GM12878 (cell line): Measurements from ENCODE around the gene KCTD12.

ENCODE experiments used
- ATF2 ChIP-seq: IDR thresholded peaks from 2 replicates; pipeline ENCODE4 v1.6.1; 2012; ENCODE audit warnings: low read length, inconsistent platforms
- CTCF ChIP-seq, 3 experiments: IDR thresholded peaks in 2 of 3; conservative IDR thresholded peaks in 1 of 3; 2 replicates each; pipeline ENCODE4 v1.5.1; 2011; ENCODE audit warnings: low read depth in 3 of 3, low read length in 3 of 3, mild to moderate bottlenecking in 3 of 3, control low read depth in 2 of 3, moderate library complexity in 2 of 3, inconsistent platforms in 1 of 3, mixed read lengths in 1 of 3; ENCODE audit not compliant: control insufficient read depth in 2 of 3, insufficient read depth in 1 of 3; ENCODE audit errors: extremely low read depth in 1 of 3
- IRF3 ChIP-seq: fragments of 450-650 bp; IDR thresholded peaks from 2 replicates; pipeline ENCODE4 v1.6.1; 2014; ENCODE audit warnings: mild to moderate bottlenecking
- KDM1A ChIP-seq: fragments of 200-600 bp; sonication (generic); IDR thresholded peaks from 2 replicates; pipeline ENCODE4 v1.6.1; 2016; ENCODE audit warnings: borderline replicate concordance
- NR2C1 ChIP-seq: fragments of 450-650 bp; IDR thresholded peaks from 2 replicates; pipeline ENCODE4 v1.6.1; 2017; ENCODE audit warnings: antibody characterized with exemption, mild to moderate bottlenecking, moderate library complexity
- POLR2A ChIP-seq: IDR thresholded peaks from 2 replicates; pipeline ENCODE4 v1.6.1; 2011; ENCODE audit warnings: low read depth, mild to moderate bottlenecking, low read length
- POLR2AphosphoS5 ChIP-seq: IDR thresholded peaks from 2 replicates; pipeline ENCODE4 v1.6.1; 2011; ENCODE audit warnings: mild to moderate bottlenecking, low read length, inconsistent platforms
- SIN3A ChIP-seq: IDR thresholded peaks from 2 replicates; pipeline ENCODE4 v1.6.1; 2012; ENCODE audit warnings: low read depth, low read length, improper control_type of control experiment
- SUZ12 ChIP-seq: fragments of 200-600 bp; sonication (generic); IDR thresholded peaks from one replicate; pipeline ENCODE4 v1.6.1; 2018; ENCODE audit warnings: antibody characterized with exemption, mild to moderate bottlenecking; ENCODE audit not compliant: unreplicated experiment
- TF ChIP-seq, protein P1 (sequence below): IDR thresholded peaks from 2 replicates; pipeline ENCODE4 v1.6.1; 2011; ENCODE audit warnings: borderline replicate concordance, low read depth, mild to moderate bottlenecking, moderate library complexity, mixed read lengths, low read length; ENCODE audit not compliant: insufficient read depth; ENCODE audit errors: extremely low read length
- TF ChIP-seq, protein P2 (sequence below): fragments of 450-650 bp; formaldehyde crosslinking; IDR thresholded peaks from 2 replicates; pipeline ENCODE4 v1.4.0; 2022; ENCODE audit warnings: mild to moderate bottlenecking, moderate library complexity

DNA sequence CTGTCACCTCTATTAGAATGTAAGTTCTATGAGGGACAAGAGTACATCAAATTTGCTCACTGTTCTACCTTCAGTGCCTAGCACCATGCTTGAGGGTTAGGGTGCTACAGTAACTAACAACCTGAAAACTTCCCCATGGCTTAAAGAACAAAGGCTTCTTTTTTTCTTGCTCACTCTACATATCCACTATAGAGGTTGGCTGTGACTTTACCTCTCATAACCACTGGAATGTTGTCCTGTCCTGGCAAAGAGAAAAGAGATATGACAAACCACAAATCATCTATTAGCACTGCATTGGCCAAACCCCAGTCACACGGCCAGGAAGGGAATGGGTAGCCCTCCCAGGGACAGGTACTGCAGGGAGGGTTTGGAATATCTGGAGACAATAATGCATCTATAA lies 38.9 kb upstream of the KCTD12 start:
- TF ChIP-seq POLR2AphosphoS5 (no peak), NR2C1 (no peak), SUZ12 (no peak), POLR2A (no peak), CTCF (IDR thresholded peaks at IDR 0.05 in 2 of 3, conservative IDR thresholded peaks at IDR 0.05 in 1 of 3; ENCODE audit: control insufficient read depth in 2 of 3, extremely low read depth in 1 of 3, insufficient read depth in 1 of 3, low read depth in 3 of 3, low read length in 3 of 3) (no peak), KDM1A (no peak), ATF2 (no peak), IRF3 (no peak), SIN3A (no peak)
- TF ChIP-seq, protein P1, sequence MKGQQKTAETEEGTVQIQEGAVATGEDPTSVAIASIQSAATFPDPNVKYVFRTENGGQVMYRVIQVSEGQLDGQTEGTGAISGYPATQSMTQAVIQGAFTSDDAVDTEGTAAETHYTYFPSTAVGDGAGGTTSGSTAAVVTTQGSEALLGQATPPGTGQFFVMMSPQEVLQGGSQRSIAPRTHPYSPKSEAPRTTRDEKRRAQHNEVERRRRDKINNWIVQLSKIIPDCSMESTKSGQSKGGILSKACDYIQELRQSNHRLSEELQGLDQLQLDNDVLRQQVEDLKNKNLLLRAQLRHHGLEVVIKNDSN, result no peak
- TF ChIP-seq, protein P2, sequence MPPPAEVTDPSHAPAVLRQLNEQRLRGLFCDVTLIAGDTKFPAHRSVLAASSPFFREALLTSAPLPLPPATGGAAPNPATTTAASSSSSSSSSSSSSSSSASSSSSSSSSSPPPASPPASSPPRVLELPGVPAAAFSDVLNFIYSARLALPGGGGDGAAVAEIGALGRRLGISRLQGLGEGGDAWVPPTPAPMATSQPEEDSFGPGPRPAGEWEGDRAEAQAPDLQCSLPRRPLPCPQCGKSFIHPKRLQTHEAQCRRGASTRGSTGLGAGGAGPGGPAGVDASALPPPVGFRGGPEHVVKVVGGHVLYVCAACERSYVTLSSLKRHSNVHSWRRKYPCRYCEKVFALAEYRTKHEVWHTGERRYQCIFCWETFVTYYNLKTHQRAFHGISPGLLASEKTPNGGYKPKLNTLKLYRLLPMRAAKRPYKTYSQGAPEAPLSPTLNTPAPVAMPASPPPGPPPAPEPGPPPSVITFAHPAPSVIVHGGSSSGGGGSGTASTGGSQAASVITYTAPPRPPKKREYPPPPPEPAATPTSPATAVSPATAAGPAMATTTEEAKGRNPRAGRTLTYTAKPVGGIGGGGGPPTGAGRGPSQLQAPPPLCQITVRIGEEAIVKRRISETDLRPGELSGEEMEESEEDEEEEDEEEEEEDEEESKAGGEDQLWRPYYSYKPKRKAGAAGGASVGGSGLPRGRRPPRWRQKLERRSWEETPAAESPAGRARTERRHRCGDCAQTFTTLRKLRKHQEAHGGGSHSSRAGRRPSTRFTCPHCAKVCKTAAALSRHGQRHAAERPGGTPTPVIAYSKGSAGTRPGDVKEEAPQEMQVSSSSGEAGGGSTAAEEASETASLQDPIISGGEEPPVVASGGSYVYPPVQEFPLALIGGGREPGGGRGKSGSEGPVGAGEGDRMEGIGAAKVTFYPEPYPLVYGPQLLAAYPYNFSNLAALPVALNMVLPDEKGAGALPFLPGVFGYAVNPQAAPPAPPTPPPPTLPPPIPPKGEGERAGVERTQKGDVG (CRISPR knock-in tag), result no peak
